Smooth muscle cell (in vitro differentiated cells): ENCODE data around the gene USP19. TPM values are rescaled to one million over a fixed set of nuclear protein-coding genes. Genes with fewer than 3 reads are reported as not detected.

Experiments used
- DNase-seq: peaks from one replicate; lab custom pipeline; 2025; ENCODE audit not compliant: unreplicated experiment; lab: John Stamatoyannopoulos, UW
- H2AFZ ChIP-seq: fragments of 200-600 bp; sonication (generic); 2 replicates; pipeline ENCODE4 v1.6.0; 2016; ENCODE audit warnings: antibody characterized with exemption, low read depth, mild to moderate bottlenecking
- H3F3A ChIP-seq: fragments of 200-600 bp; sonication (generic); 2 replicates; pipeline ENCODE4 v1.6.0; 2017; ENCODE audit warnings: antibody characterized with exemption, low read depth
- H3K27ac ChIP-seq: fragments of 200-600 bp; sonication (generic); 2 replicates; pipeline ENCODE4 v1.5.1; 2016; ENCODE audit warnings: low read depth, mild to moderate bottlenecking
- H3K27me3 ChIP-seq: fragments of 200-600 bp; sonication (generic); 2 replicates; pipeline ENCODE4 v1.6.1; 2016; ENCODE audit warnings: low read depth, mild to moderate bottlenecking
- H3K36me3 ChIP-seq: fragments of 200-600 bp; sonication (generic); 2 replicates; pipeline ENCODE4 v1.5.1; 2016; ENCODE audit warnings: low read depth
- H3K4me1 ChIP-seq: fragments of 200-600 bp; sonication (generic); 2 replicates; pipeline ENCODE4 v1.5.1; 2016; ENCODE audit warnings: low read depth
- H3K4me2 ChIP-seq: fragments of 200-600 bp; sonication (generic); 2 replicates; pipeline ENCODE4 v1.6.0; 2016; ENCODE audit warnings: mild to moderate bottlenecking
- H3K4me3 ChIP-seq: fragments of 200-600 bp; sonication (generic); 2 replicates; pipeline ENCODE4 v1.5.1; 2016; ENCODE audit warnings: mild to moderate bottlenecking
- H3K79me2 ChIP-seq: fragments of 200-600 bp; sonication (generic); 2 replicates; pipeline ENCODE4 v1.6.0; 2016; ENCODE audit warnings: low read depth, mild to moderate bottlenecking
- H3K9ac ChIP-seq: fragments of 200-600 bp; sonication (generic); 2 replicates; pipeline ENCODE4 v1.6.0; 2016; ENCODE audit warnings: low read depth
- H3K9me3 ChIP-seq: fragments of 200-600 bp; sonication (generic); replicated peaks from 2 replicates; pipeline ENCODE4 v1.5.1; 2016; ENCODE audit warnings: low read depth
- H4K20me1 ChIP-seq: fragments of 200-600 bp; sonication (generic); 2 replicates; pipeline ENCODE4 v1.6.0; 2016; ENCODE audit warnings: low read depth
- WGBS: methylation state at CpG from one replicate; pipeline ENCODE4 v1.1.7; 2016; ENCODE audit warnings: low lambda C conversion rate; 5-methylcytosine and 5-hydroxymethylcytosine counted together
- polyA plus RNA-seq: library from polyadenylated mRNA; unstranded; fragments of >200 nt; fragmentation: Nextera tagmentation; extraction: Ambion mirVana; gene quantifications from 2 replicates; pipeline ENCODE4 v1.2.1, GENCODE V29; 2016
- total RNA-seq: library from RNA; depleted of rRNA; stranded (reverse); fragments of >200 nt; gene quantifications from 2 replicates; pipeline ENCODE4 v1.2.3, GENCODE V29; 2014
- TF ChIP-seq, protein P1 (sequence below): fragments of 200-600 bp; sonication (generic); IDR thresholded peaks from 2 replicates; pipeline ENCODE4 v1.5.1; 2017; ENCODE audit warnings: borderline replicate concordance, mild to moderate bottlenecking, antibody characterized with exemption; ENCODE audit not compliant: insufficient read depth, poor library complexity, severe bottlenecking

USP19 gene
- total and polyA plus RNA-seq, 2 experiments from 2014 or later = 21.1 to 22.1 TPM

GRCh38 chr3:49123687-49124086 lies 3.1 kb upstream of the USP19 start:
- Histone ChIP-seq H3K27ac (no peak overlapping the region), H3K9me3 (no peaks in the 10 kb centered on the region), H3K4me1 (peaks cover 5% of the 10 kb centered on the region), H3K27me3 (no peaks in the 10 kb centered on the region), H3K79me2 (peaks cover 21% of the 10 kb centered on the region), H3K9ac (no peak overlapping the region), H3F3A (peaks cover 15% of the 10 kb centered on the region), H2AFZ (no peak overlapping the region), H3K4me2 (no peak overlapping the region), H3K36me3 (no peaks in the 10 kb centered on the region), H4K20me1 (no peaks in the 10 kb centered on the region), H3K4me3 (no peak overlapping the region)
- DNase-seq = no peak
- TF ChIP-seq, protein P1, sequence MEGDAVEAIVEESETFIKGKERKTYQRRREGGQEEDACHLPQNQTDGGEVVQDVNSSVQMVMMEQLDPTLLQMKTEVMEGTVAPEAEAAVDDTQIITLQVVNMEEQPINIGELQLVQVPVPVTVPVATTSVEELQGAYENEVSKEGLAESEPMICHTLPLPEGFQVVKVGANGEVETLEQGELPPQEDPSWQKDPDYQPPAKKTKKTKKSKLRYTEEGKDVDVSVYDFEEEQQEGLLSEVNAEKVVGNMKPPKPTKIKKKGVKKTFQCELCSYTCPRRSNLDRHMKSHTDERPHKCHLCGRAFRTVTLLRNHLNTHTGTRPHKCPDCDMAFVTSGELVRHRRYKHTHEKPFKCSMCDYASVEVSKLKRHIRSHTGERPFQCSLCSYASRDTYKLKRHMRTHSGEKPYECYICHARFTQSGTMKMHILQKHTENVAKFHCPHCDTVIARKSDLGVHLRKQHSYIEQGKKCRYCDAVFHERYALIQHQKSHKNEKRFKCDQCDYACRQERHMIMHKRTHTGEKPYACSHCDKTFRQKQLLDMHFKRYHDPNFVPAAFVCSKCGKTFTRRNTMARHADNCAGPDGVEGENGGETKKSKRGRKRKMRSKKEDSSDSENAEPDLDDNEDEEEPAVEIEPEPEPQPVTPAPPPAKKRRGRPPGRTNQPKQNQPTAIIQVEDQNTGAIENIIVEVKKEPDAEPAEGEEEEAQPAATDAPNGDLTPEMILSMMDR = no peak
- WGBS = 98% methylated on average over 17 of the region's 17 CpGs

GRCh38 chr3:49122886-49123545 lies 2.4 kb upstream of the USP19 start:
- H3K79me2 ChIP-seq = peaks cover 26% of the 10 kb centered on the region
- H3K9ac ChIP-seq = no peak overlapping the region
- WGBS = 97% methylated on average over 17 of the region's 17 CpGs
- H4K20me1 ChIP-seq = no peaks in the 10 kb centered on the region
- TF ChIP-seq, protein P1 = no peak
- H3K27ac ChIP-seq = no peak overlapping the region
- H3K4me2 ChIP-seq = no peak overlapping the region
- peaks cover 15% of the 10 kb centered on the region for H3F3A ChIP-seq
- no peak overlapping the region for H2AFZ ChIP-seq
- H3K4me1 ChIP-seq = peaks cover 5% of the 10 kb centered on the region
- H3K36me3 ChIP-seq = no peaks in the 10 kb centered on the region
- H3K9me3 ChIP-seq = no peaks in the 10 kb centered on the region
- no peak overlapping the region for H3K4me3 ChIP-seq
- no peak for DNase-seq
- H3K27me3 ChIP-seq = no peaks in the 10 kb centered on the region

DNA sequence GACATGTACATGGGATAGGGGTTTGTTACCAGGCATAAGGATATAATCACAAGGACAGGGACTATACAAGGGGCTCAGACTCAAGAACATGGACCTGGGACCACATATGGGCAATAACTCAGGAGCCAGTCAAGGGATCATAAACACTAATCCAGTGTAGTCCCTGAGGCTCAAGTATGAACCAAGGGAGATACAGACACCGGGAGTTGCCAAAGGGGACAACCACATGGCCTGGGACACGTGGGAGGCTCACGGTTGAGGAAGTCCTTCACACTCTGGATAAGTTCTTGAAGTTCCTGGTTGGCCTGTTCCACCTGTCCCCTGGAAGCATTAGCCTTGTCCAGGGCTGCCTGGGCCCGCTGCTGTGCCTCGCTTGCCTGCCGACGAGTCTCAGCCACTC lies 1.8 kb upstream of the USP19 start:
- 94% methylated on average over 7 of the region's 7 CpGs for WGBS
- H2AFZ ChIP-seq = no peak overlapping the region
- H3K4me1 ChIP-seq = peaks cover 5% of the 10 kb centered on the region
- no peak overlapping the region for H3K4me2 ChIP-seq
- no peak overlapping the region for H3K9ac ChIP-seq
- H4K20me1 ChIP-seq = no peaks in the 10 kb centered on the region
- H3K9me3 ChIP-seq = no peaks in the 10 kb centered on the region
- peaks cover 26% of the 10 kb centered on the region for H3K79me2 ChIP-seq
- peaks cover 15% of the 10 kb centered on the region for H3F3A ChIP-seq
- TF ChIP-seq, protein P1 = no peak
- no peaks in the 10 kb centered on the region for H3K27me3 ChIP-seq
- DNase-seq = no peak
- no peak overlapping the region for H3K27ac ChIP-seq
- no peaks in the 10 kb centered on the region for H3K36me3 ChIP-seq
- H3K4me3 ChIP-seq = no peak overlapping the region

GRCh38 chr3:49122022-49122421 lies 1.4 kb upstream of the USP19 start:
- 98% methylated on average over 12 of the region's 12 CpGs for WGBS
- TF ChIP-seq, protein P1 = no peak
- peaks cover 5% of the 10 kb centered on the region for H3K4me1 ChIP-seq

More at GRCh38 chr3:49122022-49122421, 1.4 kb upstream of the USP19 start:
- Histone ChIP-seq H4K20me1 (no peaks in the 10 kb centered on the region), H2AFZ (no peak overlapping the region), H3F3A (peaks cover 15% of the 10 kb centered on the region), H3K27ac (no peak overlapping the region), H3K9ac (no peak overlapping the region), H3K4me3 (no peak overlapping the region), H3K27me3 (no peaks in the 10 kb centered on the region), H3K4me2 (no peak overlapping the region), H3K36me3 (no peaks in the 10 kb centered on the region), H3K79me2 (peaks cover 25% of the 10 kb centered on the region), H3K9me3 (no peaks in the 10 kb centered on the region)
- DNase-seq = no peak
